GM18868 (cell line): ENCODE results near the gene CNBP.
"Not testable (repeated sequence)": the region's sequence is repeated elsewhere in the genome, so short reads cannot be mapped to it uniquely, and the experiment has no call there.

Source experiments
- ATAC-seq: cut with Tn5 transposase; IDR thresholded peaks from one replicate; pipeline ENCODE4 v1.9.1; 2021; ENCODE audit warnings: mild to moderate bottlenecking, moderate library complexity; ENCODE audit not compliant: unreplicated experiment

The CNBP gene

DNA sequence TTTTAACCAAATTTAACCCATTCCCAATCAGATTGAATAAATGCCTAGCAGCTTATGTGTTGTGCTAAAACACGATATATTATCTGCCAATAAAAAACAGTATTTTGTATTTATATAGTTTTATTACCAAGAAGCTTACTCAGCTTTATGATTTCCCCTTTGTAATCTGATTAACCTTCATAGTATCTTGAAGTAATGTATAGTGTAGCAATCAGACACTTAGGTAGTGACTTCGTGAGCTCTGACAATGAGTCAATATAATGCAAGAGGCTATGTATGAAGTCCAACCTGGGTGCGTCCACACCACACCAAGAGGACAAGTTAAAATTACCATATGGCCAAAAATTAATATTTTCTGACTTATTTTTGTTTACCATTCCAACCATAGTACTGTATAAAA, 2.1 kb upstream of the CNBP start:
- ATAC-seq, result no peak

DNA sequence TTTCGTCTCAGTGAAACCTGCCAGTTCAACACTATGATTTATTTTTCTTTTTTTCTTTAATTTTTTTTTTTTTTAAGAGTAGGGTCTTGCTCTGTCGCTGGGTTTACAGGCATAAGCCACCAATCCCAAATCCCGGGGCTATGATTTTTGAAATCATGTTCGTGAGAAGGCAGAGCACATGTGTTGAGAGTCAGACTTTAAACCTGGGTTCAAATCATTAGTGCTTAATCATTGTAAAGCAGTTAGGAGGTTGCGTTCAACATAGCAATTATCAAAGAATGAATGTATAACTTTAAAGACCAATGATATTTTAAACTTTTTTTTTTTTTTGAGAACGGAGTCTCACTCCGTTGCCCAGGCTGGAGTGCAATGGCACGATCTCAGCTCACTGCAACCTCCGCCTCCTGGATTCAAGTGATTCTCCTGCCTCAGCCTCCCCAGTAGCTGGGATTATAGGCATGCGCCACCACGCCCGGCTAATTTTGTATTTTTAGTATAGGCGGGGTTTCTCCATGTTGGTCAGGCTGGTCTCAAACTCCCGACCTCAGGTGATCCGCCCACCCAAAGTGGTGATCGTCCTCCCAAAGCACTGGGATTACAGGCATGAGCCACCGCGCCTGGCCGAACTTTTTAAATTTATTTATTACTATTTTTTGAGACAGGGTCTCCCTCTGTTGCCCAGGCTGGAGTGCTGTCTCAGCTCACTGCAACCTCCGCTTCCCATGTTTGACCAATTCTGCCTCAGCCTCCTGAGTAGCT, 1.3 kb upstream of the CNBP start:
- not testable (repeated sequence) for ATAC-seq

DNA sequence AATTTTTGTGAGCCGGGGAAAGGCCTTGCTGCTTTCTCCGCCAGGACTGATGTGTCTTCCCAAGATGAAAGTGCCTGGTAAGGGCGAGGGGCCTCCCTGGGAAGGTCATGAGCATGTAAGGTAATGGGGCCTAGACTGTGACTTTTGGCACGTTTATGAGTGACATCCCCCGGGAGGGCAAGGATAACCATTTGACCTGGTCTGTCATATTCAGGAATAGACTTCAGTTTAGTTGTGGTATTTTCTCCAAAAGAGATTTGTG, 631 bp upstream of the CNBP start:
- ATAC-seq, result no peak

DNA sequence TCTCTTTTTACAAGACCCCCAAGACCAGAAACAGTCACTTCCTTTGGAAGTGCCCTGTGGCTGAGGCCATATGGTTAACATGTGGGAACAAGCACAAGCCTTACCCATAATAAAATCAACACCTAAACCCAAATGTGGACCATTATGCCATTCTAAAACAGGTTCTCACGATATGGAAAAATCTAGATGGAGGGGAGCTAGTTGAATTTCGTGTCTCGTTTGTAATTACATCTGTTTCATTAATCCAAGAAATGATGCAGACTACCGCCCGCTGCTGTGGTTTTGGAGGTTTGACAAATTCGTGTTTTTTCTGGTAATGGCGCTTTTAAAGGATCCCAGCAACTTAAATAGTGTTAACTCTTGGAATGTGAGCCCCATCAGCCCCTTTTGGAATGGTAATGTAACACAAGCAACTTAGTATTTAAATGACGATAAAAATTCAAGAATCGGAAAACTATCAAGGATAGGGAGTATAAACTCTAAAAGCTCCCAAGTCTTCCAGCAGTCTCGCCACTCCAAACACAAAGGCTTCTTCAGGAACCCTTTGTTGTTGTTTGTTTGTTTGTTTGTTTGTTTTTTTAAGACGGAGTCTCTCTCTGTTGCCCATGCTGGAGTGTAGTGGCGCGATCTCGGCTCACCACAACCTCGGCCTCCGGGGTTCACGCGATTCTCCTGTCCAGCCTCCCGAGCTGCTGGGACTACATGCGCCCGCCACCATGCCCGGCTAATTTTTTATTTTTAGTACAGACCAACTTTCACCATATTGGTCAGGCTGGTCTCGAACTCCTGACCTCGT, 1.1 kb downstream of the CNBP start:
- ATAC-seq, result no peak

DNA sequence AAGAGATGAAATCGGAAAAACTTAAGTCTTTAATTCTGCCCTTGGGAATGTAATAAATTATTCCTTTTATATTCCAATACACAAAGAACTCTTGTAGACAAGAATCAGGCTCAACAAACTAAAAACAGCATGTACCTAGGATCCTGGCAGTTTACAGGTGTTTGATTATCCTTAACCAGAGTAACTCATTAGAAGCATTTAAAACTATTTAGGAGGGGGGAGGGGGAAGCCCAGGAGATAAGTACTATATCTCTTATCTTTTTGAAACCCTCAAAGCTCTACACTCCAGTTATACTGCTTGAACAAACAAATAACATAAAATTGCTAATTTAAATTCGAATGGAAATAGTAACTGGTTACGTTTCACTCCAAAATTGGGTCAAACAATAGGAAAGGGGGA, 1.9 kb downstream of the CNBP start:
- no peak for ATAC-seq

DNA sequence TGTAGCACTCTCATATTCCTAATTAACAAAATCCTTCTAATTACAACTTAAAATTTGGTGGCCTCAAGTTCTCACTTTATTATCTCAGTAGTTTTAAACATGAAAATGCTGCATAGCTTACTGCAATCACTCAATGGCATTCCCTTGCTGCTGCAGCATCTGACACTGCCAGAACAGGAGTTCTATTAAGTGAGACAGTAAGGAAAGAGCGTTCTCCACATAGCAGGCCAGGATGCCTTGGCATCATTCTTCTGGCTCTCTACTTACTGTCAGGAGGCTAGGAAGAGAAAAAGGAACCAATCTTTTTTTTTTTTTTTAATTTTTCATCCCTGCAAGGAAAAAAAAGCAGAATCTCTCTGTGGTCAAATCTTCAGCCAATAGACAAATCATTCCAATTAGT, 3.2 kb downstream of the CNBP start:
- no peak for ATAC-seq

DNA sequence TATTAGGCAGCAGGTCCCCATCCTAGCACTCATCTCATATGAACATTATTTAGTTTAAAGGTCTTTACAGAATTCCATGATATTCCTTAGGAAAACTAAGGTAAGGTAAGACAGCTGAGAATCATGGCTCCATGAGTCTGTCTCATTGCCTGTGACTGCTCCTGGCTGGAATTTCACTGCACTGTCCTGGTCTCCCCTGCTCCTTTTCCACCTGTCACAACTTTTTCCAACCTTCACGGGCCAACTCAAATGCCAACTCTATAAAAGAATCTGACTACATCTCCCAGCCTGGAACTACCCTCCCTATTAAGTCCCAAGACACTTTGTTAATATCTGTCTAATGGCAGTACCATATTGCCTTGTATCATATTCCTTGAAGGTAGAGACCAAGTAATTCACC, 7.6 kb downstream of the CNBP start:
- ATAC-seq, result no peak

DNA sequence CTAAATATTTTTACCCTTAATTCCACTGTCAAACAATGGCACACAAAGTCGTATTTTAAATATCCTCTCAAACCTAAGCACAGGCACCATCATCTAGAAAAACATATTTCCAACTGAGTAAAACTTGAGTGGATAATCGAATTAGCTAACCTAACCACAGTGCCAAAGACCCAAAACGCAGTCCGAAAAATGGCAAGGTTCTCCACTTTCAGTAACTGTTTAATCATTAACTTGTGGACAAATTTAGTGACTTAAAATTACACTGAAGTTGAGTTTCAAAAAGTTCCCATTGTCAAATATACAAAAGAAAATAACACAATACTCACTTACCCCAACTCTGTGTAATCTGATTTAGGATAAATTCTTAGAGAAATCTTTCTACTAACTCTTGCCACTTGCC, 10.0 kb downstream of the CNBP start:
- ATAC-seq, result no peak

DNA sequence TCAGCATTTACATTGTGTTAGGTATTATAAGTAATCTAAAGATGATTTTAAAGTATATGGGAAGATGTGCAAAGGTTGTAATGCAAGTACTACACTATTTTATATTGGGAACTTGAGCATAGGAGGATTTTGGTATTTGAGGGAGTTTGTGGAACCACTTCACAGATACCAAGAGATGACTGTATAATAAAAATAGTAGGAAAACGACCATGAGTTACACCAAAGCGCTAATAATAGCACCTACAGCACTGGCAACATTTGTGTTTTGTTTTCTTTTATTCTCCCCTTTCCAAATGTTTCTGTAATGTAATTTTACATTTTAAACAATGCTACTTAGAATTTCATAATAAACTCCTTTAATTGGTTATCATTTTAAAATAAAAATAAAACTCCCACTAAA, 10.5 kb downstream of the CNBP start:
- no peak for ATAC-seq

DNA sequence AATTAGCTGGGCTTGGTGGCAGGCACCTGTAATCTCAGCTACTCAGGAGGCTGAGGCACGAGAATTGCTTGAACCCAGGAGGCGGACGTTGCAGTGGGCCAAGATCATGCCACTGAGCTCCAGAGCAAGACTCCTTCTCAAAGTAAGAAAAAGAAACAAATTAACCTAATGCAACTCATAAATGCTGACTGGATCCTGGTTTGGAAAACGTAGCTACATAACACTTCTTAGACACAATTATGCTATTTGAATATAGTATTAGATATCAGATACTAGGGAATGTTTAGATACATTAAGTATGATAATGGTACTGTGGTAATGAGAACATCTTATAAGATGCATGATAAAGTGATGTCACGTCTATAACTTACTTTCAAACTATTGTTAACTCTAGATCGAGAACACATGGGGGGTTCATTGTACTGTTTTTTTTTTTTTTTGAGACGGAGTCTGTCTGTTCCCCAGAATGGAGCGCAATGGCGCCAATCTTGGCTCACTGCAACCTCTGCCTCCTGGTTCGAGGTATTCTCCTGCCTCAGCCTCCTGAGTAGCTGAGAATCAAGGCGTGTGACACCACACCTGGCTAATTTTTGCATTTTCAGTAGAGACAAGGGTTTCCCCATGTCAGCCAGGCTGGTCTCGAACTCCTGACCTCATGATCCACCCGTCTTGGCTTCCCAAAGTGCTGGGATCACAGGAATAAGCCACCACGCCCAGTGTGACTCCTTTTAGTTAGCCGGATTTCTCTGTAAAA, 16.9 kb downstream of the CNBP start:
- no peak for ATAC-seq

DNA sequence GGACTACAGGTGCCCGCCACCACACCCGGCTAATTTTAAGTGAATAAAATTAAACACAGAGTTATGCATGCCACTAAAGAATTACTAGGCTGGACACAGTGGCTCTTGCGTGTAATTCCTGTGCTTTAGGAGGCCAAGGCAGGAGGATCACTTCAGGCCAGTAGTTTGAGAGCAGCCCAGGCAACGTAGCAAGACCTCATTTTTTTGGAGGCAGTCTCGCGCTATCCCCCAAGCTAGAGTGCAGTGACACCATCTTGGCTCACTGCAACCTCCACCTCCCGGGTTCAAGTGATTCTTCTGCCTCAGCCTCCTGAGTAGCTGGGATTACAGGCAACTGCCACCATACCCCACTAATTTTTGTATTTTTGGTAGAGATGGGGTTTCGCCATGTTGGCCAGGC, 18.1 kb downstream of the CNBP start:
- ATAC-seq, result not testable (repeated sequence)

DNA sequence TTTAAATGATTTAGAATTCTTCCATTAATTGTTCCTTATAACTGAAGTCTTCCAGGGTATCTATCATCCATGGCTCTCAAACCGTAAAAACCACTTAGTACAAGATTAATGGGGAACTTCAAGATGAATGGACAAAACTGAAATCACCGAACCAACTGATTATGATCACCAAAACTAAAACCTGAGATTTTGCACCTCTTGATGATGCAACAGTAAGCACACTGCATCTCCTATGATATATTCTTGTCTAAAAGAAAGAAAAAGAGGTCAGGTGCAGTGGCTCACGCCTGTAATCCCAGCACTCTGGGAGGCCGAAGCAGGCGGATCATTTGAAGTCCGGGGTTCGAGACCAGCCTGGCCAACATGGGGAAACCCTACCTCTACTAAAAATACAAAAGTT, 19.2 kb downstream of the CNBP start:
- ATAC-seq, result no peak

DNA sequence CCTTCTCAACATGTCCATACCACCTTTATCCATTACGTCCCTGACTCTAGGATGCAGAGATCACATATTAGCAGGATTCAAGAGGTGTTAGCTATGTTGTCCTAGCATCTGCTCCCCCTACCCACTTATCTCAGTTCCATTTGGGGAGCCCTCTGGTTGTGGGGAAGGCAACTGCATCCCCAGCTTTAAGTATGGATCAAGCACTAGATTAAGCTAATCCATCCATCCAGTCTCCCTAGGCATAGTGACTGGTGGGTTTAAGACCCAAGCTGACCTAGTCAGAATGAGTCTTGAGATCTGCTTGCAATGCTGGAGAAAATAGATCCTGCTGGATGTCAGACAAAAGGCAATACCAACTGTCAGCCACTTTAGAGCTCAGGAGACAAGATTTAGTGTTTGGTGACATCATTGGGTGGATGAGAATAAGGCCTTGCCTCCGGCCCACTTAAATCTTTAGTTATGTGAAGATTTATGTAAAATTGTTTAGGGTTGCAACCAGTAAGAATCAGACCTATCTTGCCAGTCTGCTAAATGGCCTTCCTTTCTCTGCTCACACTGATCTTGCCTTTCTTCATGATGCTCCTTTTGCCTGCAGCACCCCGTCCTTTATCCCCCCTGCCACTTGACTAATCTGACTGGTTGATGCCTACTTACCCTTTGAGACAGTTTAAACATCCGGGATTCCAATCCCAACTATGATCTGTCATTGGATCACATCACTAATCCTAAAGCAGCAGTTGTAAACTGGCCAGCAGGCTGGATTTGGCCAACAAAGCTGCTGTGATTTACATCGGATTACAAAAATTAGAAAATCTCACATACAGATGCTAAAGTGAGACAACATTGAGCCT, 20.7 kb downstream of the CNBP start:
- no peak for ATAC-seq

DNA sequence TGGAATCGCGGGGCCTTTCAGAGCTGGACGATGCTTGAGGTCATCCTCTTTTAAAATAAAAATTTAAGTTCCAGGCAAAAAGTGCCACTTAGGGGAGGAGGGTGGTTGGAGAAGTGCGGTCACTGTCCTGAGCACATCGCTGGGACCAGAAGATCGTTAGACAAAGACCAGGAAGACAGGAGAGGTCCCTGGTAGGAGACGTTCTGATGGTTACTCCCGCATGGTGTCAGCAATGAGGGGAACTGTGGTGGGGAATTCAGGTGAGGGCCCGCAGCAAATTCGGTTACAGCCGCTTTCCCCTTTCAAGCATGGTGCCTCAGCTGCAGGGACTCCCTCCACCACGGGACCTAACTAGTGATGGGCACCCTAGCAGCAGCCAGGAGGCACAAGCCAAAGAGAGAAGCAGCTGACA, 21.8 kb downstream of the CNBP start:
- no peak for ATAC-seq

DNA sequence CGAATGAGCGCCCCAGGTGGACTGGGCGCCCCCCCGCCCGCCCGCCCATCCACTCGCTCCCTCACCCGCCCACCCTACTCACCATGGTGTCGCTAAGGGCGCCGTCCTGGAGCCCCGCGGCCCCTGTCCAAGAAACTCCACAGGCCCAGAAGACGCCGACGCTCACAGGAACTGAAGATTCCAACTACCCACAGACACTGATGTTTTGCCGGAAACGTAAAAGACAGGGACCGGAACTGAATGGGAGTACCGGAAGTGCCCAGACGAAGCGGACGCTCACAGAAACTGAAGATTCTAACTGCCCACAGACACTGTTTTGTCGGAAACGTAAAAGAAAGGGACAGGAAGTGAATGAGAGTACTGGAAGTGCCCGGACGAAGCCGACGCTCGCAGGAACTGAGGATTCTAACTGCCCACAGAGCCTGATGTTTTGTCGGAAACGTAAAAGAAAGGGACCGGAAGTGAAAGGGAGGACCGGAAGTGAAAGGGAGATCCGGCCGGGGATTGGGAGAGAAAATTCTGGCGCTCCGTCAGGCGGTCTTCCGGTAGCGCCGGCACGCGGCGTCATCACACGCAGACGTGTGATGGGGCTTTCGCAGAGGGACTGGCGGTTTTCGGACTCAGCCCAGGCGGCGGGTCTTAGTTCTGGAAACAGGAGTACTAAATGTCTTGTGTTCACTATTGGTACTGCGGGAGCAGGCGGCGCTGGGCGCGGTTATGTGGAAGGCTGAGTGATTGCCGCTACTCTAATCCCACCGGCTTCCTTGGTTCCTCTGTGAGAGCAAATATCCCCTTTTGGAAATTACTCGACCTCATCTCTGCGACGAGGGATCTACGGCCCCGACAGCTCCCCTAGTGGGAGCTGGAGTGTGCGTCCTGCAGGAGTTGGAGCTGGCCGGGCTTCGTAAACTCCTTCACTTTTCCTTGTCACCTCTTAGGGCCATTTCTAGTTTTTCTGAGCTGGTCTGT, 22.5 kb downstream of the CNBP start, which contains the start of gene ISY1:
TSS of gene ISY1 (minus strand) at position 173 of the 969 bp plus-strand sequence. CDS start at position 85, 88 bp downstream.
- ATAC-seq, result peak; percentile 83

DNA sequence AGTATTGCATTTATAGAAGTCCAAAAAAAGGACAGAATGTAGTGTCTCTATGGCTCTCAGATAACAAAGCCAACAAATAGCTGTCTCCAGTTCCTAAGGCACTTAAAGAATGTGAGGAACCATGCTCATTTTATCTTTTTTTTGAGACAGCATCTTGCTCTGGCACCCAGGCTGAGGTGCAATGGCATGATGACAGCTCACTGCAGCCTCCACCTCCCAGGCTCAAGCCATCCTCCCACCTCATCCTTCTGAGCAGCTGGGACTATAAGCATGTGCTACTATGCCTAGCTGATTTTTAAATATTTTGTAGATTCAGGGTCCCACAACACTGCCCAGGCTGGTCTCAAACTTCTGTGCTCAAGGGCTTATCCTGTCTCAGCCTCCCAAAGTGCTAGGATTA, 38.9 kb downstream of the CNBP start:
- ATAC-seq, result no peak

DNA sequence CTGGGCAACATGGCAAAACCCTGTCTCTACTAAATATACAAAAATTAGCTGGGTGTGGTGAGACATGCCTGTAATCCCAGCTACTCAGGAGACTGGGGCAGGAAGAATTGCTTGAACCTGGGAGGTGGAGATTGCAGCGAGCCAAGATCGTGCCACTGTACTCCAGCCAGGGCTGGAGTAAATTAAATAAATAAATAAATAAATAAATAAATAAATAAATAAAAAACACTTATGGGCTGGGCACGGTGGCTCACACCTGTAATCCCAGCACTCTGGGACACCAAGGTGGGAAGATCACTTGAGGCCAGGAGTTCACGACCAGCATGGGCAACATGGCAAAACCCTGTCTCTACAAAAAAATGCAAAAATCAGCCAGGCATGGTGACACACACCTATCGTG, 42.7 kb downstream of the CNBP start:
- ATAC-seq, result not testable (repeated sequence)

DNA sequence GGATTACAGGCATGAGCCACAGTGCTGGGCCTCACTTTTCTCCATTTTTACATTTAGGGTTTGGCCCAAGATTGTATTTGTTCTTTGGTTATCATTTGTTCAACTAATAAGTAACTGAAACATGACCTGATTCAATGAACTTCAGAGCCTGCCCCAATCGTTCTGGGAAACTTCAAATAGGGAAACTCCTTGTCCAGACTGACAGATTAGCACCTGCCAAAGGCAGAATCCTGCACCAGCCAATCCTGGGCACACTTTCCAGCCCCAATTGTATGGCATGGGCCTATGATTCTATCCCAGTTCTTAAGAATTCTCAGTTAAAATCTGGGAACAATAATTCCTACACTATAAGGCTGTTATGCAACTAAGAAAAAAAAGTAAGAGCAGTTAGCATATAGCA, 43.8 kb downstream of the CNBP start:
- no peak for ATAC-seq

DNA sequence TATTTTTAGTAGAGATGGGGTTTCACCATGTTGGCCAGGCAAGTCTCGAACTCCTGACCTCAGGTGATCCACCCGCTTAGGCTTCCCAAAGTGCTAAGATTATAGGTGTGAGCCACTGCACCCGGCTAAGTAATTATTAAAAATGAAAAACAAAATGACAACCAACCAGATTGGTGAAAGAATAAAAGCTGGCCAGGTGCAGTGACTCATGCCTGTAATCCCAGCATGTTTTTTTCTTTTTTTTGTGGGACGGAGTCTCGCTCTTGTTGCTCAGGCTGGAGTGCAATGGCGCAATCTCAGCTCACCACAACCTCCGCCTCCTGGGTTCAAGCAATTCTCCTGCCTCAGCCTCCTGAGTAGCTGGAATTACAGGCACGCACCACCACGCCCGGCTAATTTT, 47.4 kb downstream of the CNBP start:
- ATAC-seq, result not testable (repeated sequence)
